HG03378 (cell line): Measurements from ENCODE around the gene HTRA1.

Source experiments
- ATAC-seq: cut with Tn5 transposase; IDR thresholded peaks from one replicate; pipeline ENCODE4 v1.9.1; 2021; ENCODE audit warnings: mild to moderate bottlenecking, moderate library complexity; ENCODE audit not compliant: unreplicated experiment

HTRA1 gene

GRCh38 chr10:122494173-122494820 lies 32.9 kb downstream of the HTRA1 start:
- no peak for ATAC-seq

- ATAC-seq, result no peak
Measured at GRCh38 chr10:122494833-122495232, 33.5 kb downstream of the HTRA1 start.

GRCh38 chr10:122495406-122496340 lies 34.3 kb downstream of the HTRA1 start:
- ATAC-seq, result no peak

- ATAC-seq, result no peak
Measured at GRCh38 chr10:122497241-122497640, 35.9 kb downstream of the HTRA1 start.

- no peak for ATAC-seq
Measured at GRCh38 chr10:122498521-122498920, 37.2 kb downstream of the HTRA1 start.

GRCh38 chr10:122499012-122499411 lies 37.7 kb downstream of the HTRA1 start:
- ATAC-seq, result no peak

GRCh38 chr10:122499491-122499941 lies 38.2 kb downstream of the HTRA1 start:
- no peak for ATAC-seq

GRCh38 chr10:122500194-122500593 lies 38.8 kb downstream of the HTRA1 start:
- ATAC-seq, result no peak

GRCh38 chr10:122500726-122501125 lies 39.4 kb downstream of the HTRA1 start:
- ATAC-seq, result no peak

GRCh38 chr10:122503012-122503411 lies 41.7 kb downstream of the HTRA1 start:
- no peak for ATAC-seq

GRCh38 chr10:122503886-122504609 lies 42.7 kb downstream of the HTRA1 start:
- no peak for ATAC-seq

- no peak for ATAC-seq
Measured at GRCh38 chr10:122504610-122504950, 43.2 kb downstream of the HTRA1 start.

- ATAC-seq, result no peak
Measured at GRCh38 chr10:122505011-122505410, 43.7 kb downstream of the HTRA1 start.

- ATAC-seq, result no peak
Measured at GRCh38 chr10:122505885-122506645, 44.7 kb downstream of the HTRA1 start.

GRCh38 chr10:122507616-122508015 lies 46.3 kb downstream of the HTRA1 start:
- ATAC-seq, result no peak

GRCh38 chr10:122508021-122508420 lies 46.7 kb downstream of the HTRA1 start:
- no peak for ATAC-seq

GRCh38 chr10:122509323-122509722 lies 48.0 kb downstream of the HTRA1 start:
- no peak for ATAC-seq

- ATAC-seq, result no peak
Measured at GRCh38 chr10:122510326-122510725, 49.0 kb downstream of the HTRA1 start.

- no peak for ATAC-seq
Measured at GRCh38 chr10:122510736-122511135, 49.4 kb downstream of the HTRA1 start.

GRCh38 chr10:122513053-122513452 lies 51.7 kb downstream of the HTRA1 start:
- ATAC-seq, result no peak
